HUDEP-2 (cell line): ENCODE data around the gene PDK2.

Experiments used
- DNase-seq, 76 experiments: peaks; one replicate each; lab custom pipeline; 2025; ENCODE audit not compliant: unreplicated experiment in 76 of 76; lab: John Stamatoyannopoulos, UW

PDK2 gene

DNA sequence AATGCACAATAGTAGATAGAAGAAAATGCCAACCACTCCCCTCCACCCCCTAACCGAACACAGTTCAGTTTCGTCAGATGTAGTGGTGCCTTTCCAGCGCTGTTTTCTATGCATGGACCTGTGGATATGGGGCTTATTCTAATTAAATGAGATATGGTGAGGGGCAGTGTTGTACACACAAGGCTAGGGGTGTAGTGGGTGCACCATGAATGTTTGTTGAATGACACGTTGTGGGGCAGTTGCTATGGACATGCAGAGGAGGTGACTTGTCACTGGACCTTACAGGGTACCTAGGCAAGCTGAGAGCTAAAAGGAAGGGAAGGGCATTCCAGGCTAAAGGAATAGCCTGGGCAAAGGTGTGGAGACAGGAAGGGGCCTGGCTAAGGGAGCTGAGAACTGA is 3.4 kb downstream of the PDK2 start:
- DNase-seq = no peak

DNA sequence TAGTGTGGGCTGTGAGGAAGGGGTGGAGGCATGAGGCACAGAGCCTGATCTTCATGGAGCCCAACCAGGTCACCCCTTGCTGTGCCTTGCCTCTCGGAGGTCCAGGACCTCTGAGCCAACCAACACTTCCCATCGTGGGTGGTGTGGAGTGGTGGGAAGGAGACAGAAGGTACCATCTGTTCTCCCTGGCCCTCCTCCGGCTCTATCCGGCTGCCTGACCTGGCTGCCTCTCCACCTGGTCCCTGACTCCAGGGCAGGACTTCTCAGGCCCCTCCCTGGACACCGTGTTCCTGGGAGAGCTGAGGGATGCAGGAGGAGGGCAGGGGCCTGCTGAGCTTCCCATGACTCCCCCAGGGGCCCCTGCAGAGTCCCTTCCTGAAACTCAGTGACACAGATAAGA is 3.9 kb downstream of the PDK2 start:
- no peak for DNase-seq

DNA sequence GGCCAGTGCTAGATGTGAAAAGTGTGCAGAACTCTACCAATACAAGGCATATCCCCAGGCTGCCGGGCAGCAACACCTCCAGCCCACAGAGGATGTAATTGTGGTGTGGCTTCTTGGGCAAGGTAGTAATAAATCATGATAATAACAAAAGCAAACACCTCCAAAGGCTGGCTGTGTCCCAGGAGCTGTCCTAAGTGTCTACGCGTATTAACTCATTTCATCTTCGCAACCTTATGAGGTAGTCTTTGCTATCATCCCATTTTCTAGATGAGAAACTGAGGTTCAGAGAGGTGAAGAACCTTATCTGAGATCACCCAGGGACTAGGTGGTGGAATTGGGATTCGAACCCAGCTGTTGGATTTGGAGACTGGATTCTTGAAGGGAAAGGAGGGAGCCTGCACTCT is 5.3 kb downstream of the PDK2 start:
- DNase-seq = no peak

DNA sequence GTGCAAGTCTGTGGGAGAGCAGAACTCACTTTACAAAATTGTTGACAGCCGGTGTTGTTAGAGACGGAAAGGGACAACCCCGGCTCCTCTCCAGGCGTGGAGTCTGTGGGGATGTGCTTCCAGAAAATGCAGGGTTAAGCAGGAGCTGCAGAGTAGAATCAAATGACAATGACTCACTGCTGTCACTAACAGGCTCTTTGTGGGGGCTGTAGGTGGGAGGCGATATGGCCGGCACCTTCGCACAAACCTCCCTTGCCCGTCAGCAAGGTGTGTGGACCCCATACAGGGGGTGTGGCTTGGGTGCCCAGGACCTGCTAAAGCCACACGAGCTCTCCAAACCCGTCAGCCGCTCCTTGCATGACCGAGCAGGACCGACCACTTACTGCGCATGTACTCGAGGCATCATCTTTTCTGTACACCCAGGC is 5.8 kb downstream of the PDK2 start:
- DNase-seq = peak in 1 of 76 experiments; percentile 17

DNA sequence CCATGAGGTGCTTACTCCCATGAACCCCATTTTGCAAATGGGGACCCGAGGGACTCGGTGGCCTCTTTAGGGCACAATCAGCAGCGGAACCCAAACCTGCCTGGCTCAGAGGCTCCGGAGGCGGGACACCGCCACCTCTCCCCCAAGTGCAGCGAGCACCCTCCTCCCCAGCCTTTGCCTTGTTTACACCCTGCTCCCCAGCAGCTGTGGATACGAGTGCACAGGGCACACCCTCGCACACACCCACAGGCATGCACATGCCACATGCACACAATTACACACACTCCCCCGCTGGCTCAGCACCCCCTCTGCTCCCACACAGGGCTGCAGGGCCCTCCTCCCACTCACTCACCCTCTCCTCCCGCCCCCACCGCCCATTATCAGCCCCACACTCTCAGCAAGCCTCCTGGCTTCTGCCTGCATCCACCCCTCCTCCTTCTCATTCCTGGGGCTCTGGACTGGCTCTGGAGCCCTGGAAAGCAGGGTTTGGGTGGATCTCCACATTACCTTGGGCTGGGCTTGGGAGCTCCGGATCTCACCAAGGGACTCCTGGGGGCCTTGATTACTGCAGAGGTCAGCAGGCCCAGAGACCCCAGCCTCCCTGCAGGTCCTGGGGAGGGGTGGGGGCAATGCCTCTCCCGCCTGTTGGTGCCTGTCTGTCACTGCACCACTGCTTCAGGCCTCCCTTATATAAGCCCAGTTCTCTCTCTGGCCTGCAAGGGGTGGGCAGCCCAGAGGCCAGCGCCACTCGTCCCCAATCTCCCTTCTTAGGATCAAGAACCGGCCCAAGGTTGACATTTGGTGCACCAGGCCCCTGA is 6.4 kb downstream of the PDK2 start:
- DNase-seq = peak in 68 of 76 experiments; percentile 17 to 90 (median 63)

DNA sequence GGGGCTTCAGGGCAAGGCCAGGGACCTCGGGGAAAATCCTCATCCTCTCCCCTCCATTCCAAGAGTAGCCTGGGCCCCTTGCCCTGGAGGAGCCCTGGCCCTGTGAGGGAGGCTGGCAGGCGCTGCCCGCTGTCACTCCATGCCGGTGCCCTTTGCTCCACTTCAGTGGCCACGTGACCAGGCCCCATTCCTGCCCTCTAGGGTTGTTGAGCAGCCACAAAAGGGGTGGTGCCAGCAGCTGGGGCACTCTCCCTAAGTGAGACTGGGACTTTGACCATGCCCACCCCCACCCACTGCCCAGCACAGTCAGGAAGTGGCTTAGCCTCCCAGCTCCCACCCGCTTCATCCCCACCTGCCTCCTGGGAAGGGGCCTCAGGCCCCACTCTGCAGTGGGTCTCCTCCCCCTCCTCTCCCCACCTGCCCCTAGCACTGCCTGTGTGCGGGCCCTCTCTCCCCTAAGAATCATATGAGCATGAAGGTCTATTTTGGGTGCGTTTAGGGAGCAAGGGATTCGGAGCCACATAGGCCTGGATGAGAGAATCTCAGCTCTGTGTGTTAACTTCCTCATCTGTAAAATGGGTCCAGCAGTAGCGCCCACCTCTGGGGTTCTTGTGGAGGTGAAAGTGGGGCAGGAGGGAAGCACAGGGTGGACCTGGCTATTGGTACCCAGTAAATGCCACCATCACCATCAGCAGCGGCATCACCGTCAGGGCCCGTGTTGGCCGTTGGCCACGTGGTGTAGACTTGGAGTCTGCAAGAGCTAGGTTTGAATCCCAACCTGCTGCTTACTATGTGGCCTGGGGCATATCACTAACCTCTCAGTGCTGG is 7.2 kb downstream of the PDK2 start:
- DNase-seq = peak in 40 of 76 experiments; percentile 3 to 72 (median 37)

DNA sequence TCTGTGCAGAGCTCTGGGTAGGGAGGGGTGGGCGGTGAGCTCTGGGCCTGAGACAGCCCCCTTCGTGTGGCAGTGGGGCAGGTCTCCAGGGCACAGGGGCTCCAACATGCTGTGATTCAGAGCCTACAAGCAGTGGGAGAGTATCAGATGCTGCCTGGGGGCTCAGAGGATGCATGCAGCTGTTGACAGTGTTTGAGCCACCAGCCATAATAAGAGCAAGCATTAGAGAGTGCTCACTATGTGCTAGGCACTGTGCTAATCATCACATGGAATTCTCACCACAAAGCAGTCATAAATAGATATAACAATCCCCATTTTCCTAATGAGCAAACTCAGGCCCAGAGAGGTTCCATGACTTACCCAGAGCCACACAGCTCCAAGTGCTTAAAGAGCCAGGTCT is 8.1 kb downstream of the PDK2 start:
- DNase-seq = no peak

DNA sequence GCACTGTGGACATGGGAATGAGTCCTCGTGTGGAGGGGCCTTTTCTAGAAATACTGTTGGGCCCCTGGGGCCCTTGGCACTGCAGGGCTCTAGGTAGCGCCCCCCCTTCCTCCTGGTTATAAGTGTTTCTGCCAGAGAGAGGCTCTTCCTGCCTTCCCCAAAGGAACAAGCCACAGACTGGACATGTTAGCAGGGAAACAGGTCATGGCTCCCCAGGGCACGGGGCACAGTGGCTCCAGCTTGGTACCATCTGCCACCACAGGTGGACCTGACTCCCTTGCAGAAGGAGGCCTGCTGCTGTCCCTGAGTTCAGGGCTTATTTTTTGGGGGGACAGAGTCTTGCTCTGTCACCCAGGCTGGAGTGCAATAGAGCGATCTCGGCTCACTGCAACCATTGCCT is 8.8 kb downstream of the PDK2 start:
- no peak for DNase-seq

DNA sequence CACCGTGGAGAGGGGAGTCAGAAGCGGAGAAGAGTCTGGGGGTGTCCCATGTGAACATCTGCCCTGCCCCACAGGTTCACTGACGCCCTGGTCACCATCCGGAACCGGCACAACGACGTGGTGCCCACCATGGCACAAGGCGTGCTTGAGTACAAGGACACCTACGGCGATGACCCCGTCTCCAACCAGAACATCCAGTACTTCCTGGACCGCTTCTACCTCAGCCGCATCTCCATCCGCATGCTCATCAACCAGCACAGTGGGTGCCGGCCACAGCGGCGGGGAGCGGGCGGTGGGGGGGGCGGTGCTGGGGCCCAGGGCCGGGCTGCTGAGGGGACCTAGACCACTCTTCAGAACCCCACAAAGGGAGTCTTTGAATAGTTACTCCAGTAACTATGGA is 10.7 kb downstream of the PDK2 start:
- no peak for DNase-seq

DNA sequence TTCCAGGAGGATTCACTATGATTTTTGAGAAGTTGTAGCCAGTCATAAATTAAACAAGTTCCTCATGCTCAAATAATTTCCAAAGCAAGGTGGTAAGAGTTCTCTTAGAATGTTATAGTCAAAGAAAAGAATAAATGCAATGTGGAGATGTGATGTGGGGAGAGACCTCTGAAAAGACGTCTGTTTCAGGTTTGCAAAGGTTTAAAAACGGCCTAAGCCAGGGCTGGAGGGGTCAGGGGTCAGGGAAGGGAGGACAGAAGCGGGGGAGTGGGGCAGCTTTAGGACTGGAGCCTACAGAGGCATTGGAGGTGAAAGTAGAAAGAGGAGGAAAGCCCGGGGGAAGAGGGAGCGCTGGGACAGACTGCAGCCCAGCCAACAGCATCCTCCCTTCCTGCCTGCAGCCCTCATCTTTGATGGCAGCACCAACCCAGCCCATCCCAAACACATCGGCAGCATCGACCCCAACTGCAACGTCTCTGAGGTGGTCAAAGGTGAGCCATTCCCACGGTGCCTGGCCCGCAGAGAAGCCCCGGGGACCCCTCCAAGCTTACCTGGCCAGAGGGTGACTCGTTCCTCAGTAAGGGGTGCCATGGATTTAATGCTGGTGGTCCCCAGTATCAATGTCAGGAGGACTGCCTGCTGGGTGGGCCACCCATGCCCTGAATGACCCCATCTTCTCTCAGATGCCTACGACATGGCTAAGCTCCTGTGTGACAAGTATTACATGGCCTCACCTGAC is 11.4 kb downstream of the PDK2 start:
- no peak for DNase-seq

DNA sequence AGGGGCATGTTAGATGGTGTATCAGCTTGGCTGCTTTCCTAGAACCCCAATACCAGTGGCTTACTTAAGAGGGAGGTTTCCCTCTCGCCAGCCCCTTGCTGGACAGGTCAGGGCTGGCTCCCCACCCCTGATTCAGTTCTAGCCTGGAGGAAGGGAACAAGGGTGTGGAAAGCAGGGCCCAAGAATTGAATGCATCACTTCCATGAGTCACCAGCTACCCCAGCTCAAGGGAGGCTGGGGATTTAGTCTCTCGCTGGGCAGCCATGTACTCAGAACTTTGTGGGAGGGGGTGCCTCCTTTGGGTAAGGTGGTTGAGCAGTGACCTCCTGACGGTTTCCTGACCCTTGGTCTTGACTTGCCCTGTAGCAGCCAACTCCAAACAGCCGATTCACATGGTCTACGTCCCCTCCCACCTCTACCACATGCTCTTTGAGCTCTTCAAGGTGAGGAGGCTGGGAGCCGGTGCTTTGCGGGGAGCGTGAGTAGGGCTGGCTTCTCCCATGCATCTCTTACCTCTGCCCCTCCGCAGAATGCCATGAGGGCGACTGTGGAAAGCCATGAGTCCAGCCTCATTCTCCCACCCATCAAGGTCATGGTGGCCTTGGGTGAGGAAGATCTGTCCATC is 12.8 kb downstream of the PDK2 start:
- no peak for DNase-seq

DNA sequence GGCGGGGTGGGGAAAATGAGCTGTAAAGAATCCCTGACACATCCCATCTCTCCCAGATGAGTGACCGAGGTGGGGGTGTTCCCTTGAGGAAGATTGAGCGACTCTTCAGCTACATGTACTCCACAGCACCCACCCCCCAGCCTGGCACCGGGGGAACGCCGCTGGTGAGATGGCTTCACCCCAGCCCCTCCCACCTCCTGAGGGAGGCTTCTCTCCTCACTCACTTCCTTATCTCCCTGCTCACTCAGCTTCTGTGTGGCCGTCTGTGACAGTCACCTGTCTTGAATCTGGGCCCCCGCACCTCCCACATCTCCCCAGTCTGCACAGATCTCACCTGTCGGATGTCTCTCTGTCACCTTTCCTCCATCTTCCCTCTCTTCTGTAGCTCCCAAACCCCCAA is 13.4 kb downstream of the PDK2 start:
- no peak for DNase-seq

DNA sequence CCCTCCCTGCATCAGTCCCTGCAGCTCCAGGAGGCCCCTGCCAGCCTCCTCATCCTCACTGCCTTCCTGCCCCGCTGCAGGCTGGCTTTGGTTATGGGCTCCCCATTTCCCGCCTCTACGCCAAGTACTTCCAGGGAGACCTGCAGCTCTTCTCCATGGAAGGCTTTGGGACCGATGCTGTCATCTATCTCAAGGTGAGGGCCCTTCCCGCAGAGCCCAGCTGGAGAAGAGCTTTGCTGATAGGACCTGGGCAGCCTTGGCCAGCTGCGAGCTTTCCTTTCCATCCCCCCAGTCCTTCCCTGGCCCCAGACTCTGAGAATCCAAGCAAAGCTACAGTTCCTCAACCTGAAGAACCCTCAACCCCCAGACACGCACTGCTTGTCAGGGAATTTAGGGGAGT is 14.1 kb downstream of the PDK2 start:
- no peak for DNase-seq

DNA sequence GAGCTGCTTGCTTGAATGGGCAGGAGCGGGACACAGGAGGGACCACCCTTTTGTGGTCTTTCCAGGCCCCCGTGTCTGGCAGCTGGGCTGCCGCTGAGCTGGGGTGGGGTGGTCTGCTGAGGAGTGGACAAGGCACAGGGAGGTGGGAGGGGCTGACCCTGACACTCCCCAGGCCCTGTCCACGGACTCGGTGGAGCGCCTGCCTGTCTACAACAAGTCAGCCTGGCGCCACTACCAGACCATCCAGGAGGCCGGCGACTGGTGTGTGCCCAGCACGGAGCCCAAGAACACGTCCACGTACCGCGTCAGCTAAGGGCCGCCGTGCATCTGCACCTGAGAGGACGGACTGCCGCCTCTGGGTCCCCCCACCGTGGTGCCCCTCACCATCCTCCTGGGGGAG is 14.6 kb downstream of the PDK2 start:
- DNase-seq = no peak

DNA sequence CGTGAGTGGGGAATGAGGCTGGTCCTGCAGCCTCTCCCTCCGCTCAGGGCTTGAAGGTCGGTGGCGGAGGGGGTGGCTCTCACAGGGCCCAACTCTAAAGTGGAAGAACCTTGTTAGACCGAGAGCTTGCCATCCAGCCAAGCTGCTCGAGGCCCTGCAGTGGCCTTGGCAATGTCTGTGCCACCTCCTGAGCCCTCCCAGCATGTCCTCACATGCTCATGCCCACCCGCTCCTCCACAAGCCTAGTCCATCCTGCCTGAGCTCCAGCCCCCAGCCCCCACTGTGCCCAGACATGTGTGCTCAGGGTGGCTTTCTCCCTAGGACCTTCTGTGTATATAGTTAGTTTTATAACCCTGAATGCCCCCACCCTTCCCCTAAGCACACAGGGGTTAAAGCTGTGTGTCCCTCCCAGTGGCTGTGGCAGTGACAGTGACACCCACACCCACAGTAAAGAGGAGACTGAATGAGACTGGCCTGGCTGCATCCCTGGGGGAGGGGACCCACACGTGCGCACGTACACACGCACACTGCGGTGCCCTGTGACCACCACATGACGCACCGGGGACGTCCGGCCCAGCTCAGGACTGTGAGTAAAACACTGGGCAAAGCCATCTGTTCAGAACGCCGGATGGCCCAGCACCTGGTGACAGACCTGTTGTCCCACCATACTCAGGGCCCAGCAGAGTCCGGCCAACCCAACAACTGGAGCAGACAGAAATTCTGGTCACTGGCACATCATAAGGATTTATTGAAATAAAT is 15.6 kb downstream of the PDK2 start:
- no peak for DNase-seq

DNA sequence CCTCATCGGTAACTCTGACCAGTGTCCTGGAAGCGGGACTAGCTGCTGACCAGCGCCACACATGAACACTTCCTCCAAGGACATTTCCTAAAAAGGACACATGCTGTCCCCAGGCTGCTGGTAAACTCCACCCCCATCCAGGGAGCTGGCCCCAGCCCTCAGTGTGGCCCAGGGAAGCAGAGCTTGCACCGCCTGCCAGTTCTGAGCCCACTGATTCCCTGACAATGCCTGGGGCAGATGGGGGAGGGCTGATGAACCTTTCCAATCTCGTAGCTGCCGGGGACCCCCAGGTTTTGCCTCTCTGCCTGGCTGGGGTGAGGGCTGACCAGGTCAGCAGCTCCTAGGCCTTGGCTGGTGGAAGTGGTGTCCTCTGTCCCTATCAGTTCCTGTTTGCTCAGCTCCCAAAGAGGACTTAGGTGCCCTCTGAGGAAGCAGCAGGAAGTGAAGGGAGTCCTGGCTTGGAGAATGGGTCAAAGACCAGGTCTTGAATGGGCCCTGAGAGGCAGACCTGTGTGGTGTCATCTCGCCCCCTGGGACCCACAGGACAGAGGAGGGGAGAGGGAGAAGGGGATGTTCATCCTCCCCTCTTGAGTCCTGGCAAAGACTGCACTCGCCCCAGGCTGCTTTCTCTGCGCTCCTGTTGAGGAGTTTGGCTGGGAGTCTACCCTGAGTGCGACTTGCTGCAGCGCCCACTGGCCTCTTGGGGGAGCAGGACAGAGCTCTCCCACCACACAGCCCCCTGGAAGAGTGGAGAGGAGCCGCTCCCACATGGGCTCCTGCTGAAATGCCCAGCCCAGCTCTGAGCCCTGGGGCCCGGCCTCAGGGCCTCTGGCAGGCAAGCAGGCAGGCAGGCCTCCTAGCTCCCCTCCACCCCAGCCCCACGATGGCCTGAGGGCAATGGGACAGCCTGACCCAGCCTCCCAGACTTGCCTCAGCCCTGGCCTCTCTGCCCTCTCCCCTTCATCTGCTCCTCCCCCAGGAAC is 16.8 kb downstream of the PDK2 start:
- peak in 1 of 76 experiments; percentile 13 for DNase-seq

DNA sequence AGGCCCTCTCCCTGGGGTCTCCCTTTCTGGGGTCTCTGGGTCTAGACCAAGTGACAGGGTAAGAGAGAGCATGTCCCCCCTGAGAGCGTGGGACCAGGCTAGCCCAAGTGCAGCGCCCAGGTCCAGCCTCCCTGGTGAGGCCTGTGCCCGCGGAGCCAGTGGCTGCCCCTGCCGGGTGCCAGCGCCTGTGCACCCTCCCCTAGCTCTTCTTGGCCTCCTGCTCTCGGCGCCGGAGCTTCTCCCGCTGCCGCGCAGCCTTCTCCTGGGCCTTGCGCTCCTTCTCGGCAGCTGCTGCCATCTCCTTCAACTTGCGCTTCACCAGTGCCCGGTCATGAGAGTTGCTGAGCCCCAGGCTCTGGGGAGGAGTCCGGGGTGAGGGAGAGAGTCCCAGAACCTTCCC is 17.5 kb downstream of the PDK2 start:
- no peak for DNase-seq

DNA sequence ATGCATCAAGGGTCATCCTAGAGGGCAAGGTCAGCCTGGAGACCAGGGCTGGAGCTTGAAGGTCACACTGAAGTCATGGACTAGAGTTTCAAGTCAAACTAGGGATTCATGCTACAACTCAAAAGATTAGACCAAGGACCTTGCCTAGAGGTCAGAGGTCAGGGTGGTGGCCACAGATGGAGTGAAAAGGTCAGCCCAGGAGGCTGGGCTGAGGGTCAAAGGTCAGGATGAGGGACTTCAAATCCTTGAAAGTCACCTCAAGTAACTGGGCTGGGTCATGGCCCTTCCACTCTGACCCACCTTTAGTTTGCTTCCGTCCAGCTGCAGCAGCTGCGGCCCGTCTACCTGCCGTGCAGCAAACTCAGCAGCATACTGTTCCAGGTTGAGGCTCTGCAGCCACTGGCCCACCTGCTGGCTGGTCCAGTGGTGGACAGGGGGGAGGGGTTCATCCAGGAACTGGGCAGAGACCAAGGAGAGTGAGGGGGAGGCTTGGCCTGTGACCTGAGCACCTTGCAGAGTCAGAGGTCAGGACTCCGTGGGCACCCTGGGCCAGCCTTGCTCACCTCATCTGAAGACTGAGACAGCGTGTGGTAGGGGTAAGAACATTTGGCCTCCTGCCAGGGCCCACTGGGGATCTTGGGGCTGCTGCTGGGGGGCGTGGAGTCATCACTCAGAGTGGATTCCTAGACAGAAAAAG is 18.6 kb downstream of the PDK2 start:
- DNase-seq = no peak
